Epithelial cell of esophagus (primary cell): ENCODE data around the gene HSPA12A.

Source experiments
- DNase-seq: peaks from one replicate; pipeline ENCODE4 v3.0.0; 2010; ENCODE audit warnings: low read depth
- H3K4me3 ChIP-seq: 2 replicates; pipeline ENCODE4 v1.5.1; 2011; ENCODE audit warnings: mild to moderate bottlenecking, low read length, control low read depth
- CTCF ChIP-seq: IDR thresholded peaks from 2 replicates; pipeline ENCODE4 v1.5.1; 2011; ENCODE audit warnings: low read depth, mild to moderate bottlenecking, low read length, control low read depth, inconsistent platforms; ENCODE audit not compliant: insufficient read depth; ENCODE audit errors: missing control alignments

Gene HSPA12A

GRCh38 chr10:116669832-116670644, 72.3 kb downstream of the HSPA12A start:
- peak; percentile 44 for DNase-seq

GRCh38 chr10:116669080-116669479, 73.3 kb downstream of the HSPA12A start:
- H3K4me3 ChIP-seq = no peak overlapping the region
- TF ChIP-seq CTCF = no peak
- DNase-seq = peak; percentile 29

More at GRCh38 chr10:116669832-116670644, 72.3 kb downstream of the HSPA12A start:
- no peak for TF ChIP-seq CTCF
- H3K4me3 ChIP-seq = peak overlapping the region; percentile 20

GRCh38 chr10:116668446-116668845, 73.9 kb downstream of the HSPA12A start:
- TF ChIP-seq CTCF = no peak
- DNase-seq = no peak
- H3K4me3 ChIP-seq = no peak overlapping the region

GRCh38 chr10:116668018-116668417, 74.3 kb downstream of the HSPA12A start:
- TF ChIP-seq CTCF = no peak
- no peak overlapping the region for H3K4me3 ChIP-seq
- DNase-seq = no peak

- H3K4me3 ChIP-seq = no peak overlapping the region
- TF ChIP-seq CTCF = no peak
- DNase-seq = no peak
These were observed 74.9 kb downstream of the HSPA12A start for GRCh38 chr10:116667484-116667883.

- no peak for DNase-seq
- no peak for TF ChIP-seq CTCF
- H3K4me3 ChIP-seq = no peak overlapping the region
These were observed 76.7 kb downstream of the HSPA12A start for GRCh38 chr10:116665541-116666125.

GRCh38 chr10:116664631-116665030, 77.7 kb downstream of the HSPA12A start:
- no peak for TF ChIP-seq CTCF
- no peak for DNase-seq
- H3K4me3 ChIP-seq = no peak overlapping the region
